Activated CD8-positive, alpha-beta T cell treated with anti-CD3 and anti-CD28 coated beads for 36 hours (primary cell): ENCODE data around the gene RABL6. TPM values are rescaled to one million over a fixed set of nuclear protein-coding genes. Genes with fewer than 3 reads are reported as not detected.
"Not testable (repeated sequence)": the region's sequence is repeated elsewhere in the genome, so short reads cannot be mapped to it uniquely, and the experiment has no call there.

Experiments used
- ATAC-seq: fragments of 200-7000 bp; cut with Tn5 transposase; one replicate; pipeline ENCODE4 v1.10.0; 2021; ENCODE audit warnings: mild to moderate bottlenecking, moderate library complexity
- CTCF ChIA-PET: fragments of 350-600 bp; sonication (Branson Sonifier 250); formaldehyde crosslinking; loops from one replicate; lab custom pipeline; 2021; ENCODE audit warnings: antibody characterized with exemption; lab: Charles Lee
- POLR2A ChIA-PET: fragments of 350-600 bp; sonication (Branson Sonifier 250); formaldehyde crosslinking; loops from one replicate; lab custom pipeline; 2021; ENCODE audit warnings: antibody characterized with exemption; lab: Charles Lee
- DNase-seq: peaks from one replicate; pipeline ENCODE4 v3.0.0-alpha.2; 2020
- H3K27ac Mint-ChIP-seq: one replicate; pipeline ENCODE4 v1.8.0; 2021; ENCODE audit warnings: mild to moderate bottlenecking, mixed read lengths
- H3K27me3 Mint-ChIP-seq: one replicate; pipeline ENCODE4 v1.8.0; 2021; ENCODE audit warnings: mixed read lengths
- H3K36me3 Mint-ChIP-seq: one replicate; pipeline ENCODE4 v1.8.0; 2021; ENCODE audit warnings: low read depth, mixed read lengths
- H3K4me1 Mint-ChIP-seq: one replicate; pipeline ENCODE4 v1.8.0; 2021; ENCODE audit warnings: low read depth, mixed read lengths
- H3K4me3 Mint-ChIP-seq: one replicate; pipeline ENCODE4 v1.8.0; 2021; ENCODE audit warnings: mild to moderate bottlenecking, moderate library complexity, mixed read lengths
- H3K9me3 Mint-ChIP-seq: one replicate; pipeline ENCODE4 v1.8.0; 2021; ENCODE audit warnings: mixed read lengths
- CTCF ChIP-seq: fragments of 200-600 bp; IDR thresholded peaks from one replicate; pipeline ENCODE4 v1.8.0; 2022; ENCODE audit warnings: antibody characterized with exemption, mild to moderate bottlenecking
- intact Hi-C: fragments of 100-400 bp; cut with micrococcal nuclease; formaldehyde crosslinking; loops from one replicate; pipeline ENCODE4 v1.10.0; 2022
- total RNA-seq, 2 experiments: library from RNA; stranded (reverse); gene quantifications; one replicate each; pipeline ENCODE4 v1.2.3, GENCODE V29; 2021

The RABL6 gene
- total RNA-seq, 2 experiments from 2014 or later: 85.6 to 86.6 TPM

GRCh38 chr9:136765041-136765440, 42.7 kb upstream of the RABL6 start:
- no peak for TF ChIP-seq CTCF
- ATAC-seq (no peak), DNase-seq (no peak)
- Mint-ChIP-seq H3K9me3 (no peaks in the 10 kb centered on the region), H3K36me3 (no peaks in the 10 kb centered on the region), H3K4me1 (peaks cover 10% of the 10 kb centered on the region), H3K27me3 (peaks cover 15% of the 10 kb centered on the region), H3K27ac (no peak overlapping the region), H3K4me3 (no peak overlapping the region)
- intact Hi-C loops: no loop called here
- POLR2A ChIA-PET: no interaction called here
- CTCF ChIA-PET: no interaction called here

- ChIA-PET CTCF (interaction anchor here (1.0 to 1.6 kb wide), 7 partner anchors 9 to 76 kb away, joined by 3 to 9 read pairs (median 4); partner anchors contain the start of gene AJM1), POLR2A (interaction anchor here (1.4 kb wide), 1 partner anchor 25 kb away, joined by 3 read pairs; no protein-coding TSS in a partner anchor)
- H3K27ac Mint-ChIP-seq, intact Hi-C loops, DNase-seq, ATAC-seq, H3K9me3 Mint-ChIP-seq, H3K4me3 Mint-ChIP-seq, H3K36me3 Mint-ChIP-seq: not testable (repeated sequence)
- peaks cover 15% of the 10 kb centered on the region for H3K27me3 Mint-ChIP-seq
- peaks cover 10% of the 10 kb centered on the region for H3K4me1 Mint-ChIP-seq
Measured at GRCh38 chr9:136765745-136766409, 41.9 kb upstream of the RABL6 start.

GRCh38 chr9:136766410-136767120, 41.2 kb upstream of the RABL6 start:
- H3K4me3 Mint-ChIP-seq, H3K36me3 Mint-ChIP-seq, H3K9me3 Mint-ChIP-seq, intact Hi-C loops: not testable (repeated sequence)
- peak; percentile 57 for TF ChIP-seq CTCF
- peak overlapping the region; percentile 79 for H3K27ac Mint-ChIP-seq
- peak; percentile 78 for DNase-seq
- ATAC-seq: peak; percentile 29
- H3K27me3 Mint-ChIP-seq: peaks cover 12% of the 10 kb centered on the region
- ChIA-PET POLR2A (interaction anchor here (0.6 to 1.4 kb wide), 3 partner anchors 25 to 368 kb away, joined by 3 to 4 read pairs (median 3); no protein-coding TSS in a partner anchor), CTCF (interaction anchor here (1.0 to 2.6 kb wide), 10 partner anchors 8 to 76 kb away, joined by 3 to 9 read pairs (median 4); partner anchors contain the start of genes AJM1 and LCN8)
- H3K4me1 Mint-ChIP-seq: peaks cover 10% of the 10 kb centered on the region

- ChIA-PET POLR2A (no interaction called here), CTCF (interaction anchor here (0.7 to 2.1 kb wide), 3 partner anchors 8 to 28 kb away, joined by 3 to 15 read pairs (median 8); no protein-coding TSS in a partner anchor)
- no peak overlapping the region for H3K4me3 Mint-ChIP-seq
- peaks cover 8% of the 10 kb centered on the region for H3K9me3 Mint-ChIP-seq
- DNase-seq (peak; percentile 73), ATAC-seq (peak; percentile 83)
- no peaks in the 10 kb centered on the region for H3K36me3 Mint-ChIP-seq
- H3K4me1 Mint-ChIP-seq: peaks cover 13% of the 10 kb centered on the region
- intact Hi-C loops: no loop called here
- H3K27ac Mint-ChIP-seq: no peak overlapping the region
- peak; percentile 42 for TF ChIP-seq CTCF
- H3K27me3 Mint-ChIP-seq: peaks cover 9% of the 10 kb centered on the region
Measured at GRCh38 chr9:136769710-136770191, 38.0 kb upstream of the RABL6 start.

- peaks cover 6% of the 10 kb centered on the region for H3K4me1 Mint-ChIP-seq
- no peak overlapping the region for H3K27ac Mint-ChIP-seq
- intact Hi-C loops: no loop called here
- H3K27me3 Mint-ChIP-seq: peaks cover 9% of the 10 kb centered on the region
- CTCF ChIA-PET: interaction anchor here (1.2 to 2.1 kb wide), 5 partner anchors 10 to 292 kb away, joined by 3 to 8 read pairs (median 4); no protein-coding TSS in a partner anchor
- H3K36me3 Mint-ChIP-seq: no peaks in the 10 kb centered on the region
- TF ChIP-seq CTCF: no peak
- no peak overlapping the region for H3K4me3 Mint-ChIP-seq
- DNase-seq (no peak), ATAC-seq (no peak)
- POLR2A ChIA-PET: no interaction called here
- peaks cover 8% of the 10 kb centered on the region for H3K9me3 Mint-ChIP-seq
Measured at GRCh38 chr9:136771907-136772415, 35.8 kb upstream of the RABL6 start.
